GM08714 (cell line): ENCODE measurements around the gene HIVEP1.
"Not testable (repeated sequence)": the region's sequence is repeated elsewhere in the genome, so short reads cannot be mapped to it uniquely, and the experiment has no call there.

Experiments used
- H3K4me3 ChIP-seq: fragments of 200-500 bp; sonication (Bioruptor generic); 2 replicates; pipeline ENCODE4 v1.5.1; 2014; ENCODE audit warnings: mild to moderate bottlenecking, low read length, inconsistent platforms
- ZNF274 ChIP-seq: IDR thresholded peaks from 2 replicates; pipeline ENCODE4 v1.6.1; 2012; ENCODE audit warnings: mild to moderate bottlenecking, low read depth, low read length

The HIVEP1 gene

DNA sequence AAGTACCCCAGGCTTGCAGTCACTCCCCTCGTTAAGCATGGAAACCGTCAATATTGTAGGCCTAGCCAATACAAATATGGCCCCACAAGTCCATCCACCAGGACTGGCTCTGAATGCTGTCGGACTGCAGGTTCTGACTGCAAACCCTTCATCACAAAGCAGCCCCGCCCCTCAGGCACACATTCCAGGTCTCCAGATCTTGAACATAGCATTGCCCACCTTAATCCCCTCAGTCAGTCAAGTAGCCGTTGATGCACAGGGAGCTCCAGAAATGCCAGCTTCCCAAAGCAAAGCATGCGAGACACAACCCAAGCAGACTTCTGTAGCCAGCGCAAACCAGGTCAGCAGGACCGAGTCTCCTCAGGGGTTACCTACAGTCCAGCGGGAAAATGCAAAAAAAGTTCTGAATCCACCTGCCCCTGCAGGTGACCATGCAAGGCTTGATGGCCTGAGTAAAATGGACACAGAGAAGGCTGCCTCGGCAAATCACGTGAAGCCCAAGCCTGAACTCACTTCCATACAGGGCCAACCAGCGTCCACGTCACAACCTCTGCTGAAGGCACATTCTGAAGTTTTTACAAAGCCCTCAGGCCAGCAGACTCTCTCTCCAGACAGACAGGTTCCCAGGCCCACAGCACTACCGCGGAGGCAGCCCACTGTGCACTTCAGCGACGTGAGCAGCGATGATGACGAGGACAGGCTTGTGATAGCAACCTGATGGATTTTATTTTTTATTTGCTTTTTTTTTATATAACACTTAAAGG, 151.8 kb downstream of the HIVEP1 start:
- TF ChIP-seq ZNF274 = no peak
- H3K4me3 ChIP-seq = no peak overlapping the region

DNA sequence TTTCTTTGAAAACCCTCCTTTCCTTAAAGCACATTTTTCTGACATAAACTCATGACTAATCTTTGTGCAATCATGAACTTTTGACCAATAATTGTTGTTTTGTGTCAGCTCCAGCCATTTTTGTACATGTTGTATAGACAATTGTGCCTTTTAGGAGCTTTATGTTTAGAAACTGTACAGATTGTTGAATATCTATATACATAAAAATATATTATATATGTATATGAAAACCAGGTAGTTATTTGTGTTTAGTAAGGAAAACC, 152.3 kb downstream of the HIVEP1 start:
- no peak for TF ChIP-seq ZNF274
- no peak overlapping the region for H3K4me3 ChIP-seq

DNA sequence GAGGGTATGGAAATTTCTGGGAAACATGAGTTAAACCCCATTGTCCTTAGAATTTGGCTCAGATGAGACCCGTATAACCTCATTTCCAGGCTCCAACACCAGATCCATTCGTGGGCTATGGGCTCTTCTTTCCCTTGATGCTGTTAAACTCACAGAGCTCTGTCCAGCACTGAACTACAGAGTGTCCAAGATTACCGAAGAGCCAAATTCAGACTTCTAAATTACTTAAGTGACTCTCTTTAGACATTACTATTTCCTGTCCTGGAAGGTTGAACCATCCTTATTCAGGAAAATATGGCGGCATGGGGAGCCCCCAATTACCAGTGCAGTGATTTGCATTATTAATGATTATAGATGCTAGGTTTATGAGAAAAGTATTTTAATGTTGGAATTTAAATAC, 153.2 kb downstream of the HIVEP1 start:
- no peak overlapping the region for H3K4me3 ChIP-seq
- TF ChIP-seq ZNF274 = no peak

DNA sequence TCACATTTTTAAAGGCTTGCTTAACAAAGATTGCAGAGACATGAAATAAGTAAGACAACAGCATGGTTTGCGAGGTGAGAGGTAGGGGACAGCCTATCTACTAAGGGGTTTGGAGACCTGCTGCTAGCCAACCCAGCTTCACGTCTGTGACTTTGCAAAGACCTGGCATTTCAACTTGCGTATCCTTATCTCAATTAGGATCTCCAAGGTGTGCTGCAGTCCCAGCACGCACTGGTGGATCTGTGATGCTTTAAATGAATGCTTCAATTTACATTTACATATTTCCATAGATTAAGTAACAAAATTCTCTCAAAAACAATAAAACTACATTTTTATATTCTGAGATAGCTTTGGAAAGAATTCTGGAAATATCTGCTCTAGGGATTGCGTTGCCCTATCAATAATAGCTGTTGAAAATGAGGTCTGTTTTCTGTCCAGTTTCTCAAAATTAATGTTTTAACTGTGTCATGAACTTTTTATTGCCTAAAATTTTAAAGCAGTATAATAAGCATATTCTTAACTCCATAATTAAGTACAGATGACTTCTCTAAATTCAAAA, 153.7 kb downstream of the HIVEP1 start:
- TF ChIP-seq ZNF274 = no peak

DNA sequence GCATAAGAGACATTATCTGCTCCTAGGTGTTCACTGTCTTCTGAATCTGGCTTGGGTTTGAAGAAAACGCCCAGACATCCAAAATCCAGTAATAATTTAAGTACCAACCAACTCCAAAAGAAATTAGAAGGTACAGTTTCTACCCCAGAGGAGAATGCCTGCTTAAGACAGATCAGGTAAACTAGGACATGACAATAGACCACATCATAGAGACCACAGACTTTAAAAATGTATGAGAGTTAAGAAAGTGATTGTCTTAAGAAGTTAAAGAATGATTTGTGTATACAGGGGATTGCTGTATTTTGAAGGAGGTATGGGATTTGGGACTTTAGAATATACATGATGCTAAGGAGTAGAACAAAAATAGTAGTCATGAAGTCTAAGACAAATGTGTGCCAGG, 157.3 kb downstream of the HIVEP1 start:
- TF ChIP-seq ZNF274 = no peak
- H3K4me3 ChIP-seq = no peak overlapping the region

More for the DNA sequence above, 153.7 kb downstream of the HIVEP1 start:
- H3K4me3 ChIP-seq = no peak overlapping the region

DNA sequence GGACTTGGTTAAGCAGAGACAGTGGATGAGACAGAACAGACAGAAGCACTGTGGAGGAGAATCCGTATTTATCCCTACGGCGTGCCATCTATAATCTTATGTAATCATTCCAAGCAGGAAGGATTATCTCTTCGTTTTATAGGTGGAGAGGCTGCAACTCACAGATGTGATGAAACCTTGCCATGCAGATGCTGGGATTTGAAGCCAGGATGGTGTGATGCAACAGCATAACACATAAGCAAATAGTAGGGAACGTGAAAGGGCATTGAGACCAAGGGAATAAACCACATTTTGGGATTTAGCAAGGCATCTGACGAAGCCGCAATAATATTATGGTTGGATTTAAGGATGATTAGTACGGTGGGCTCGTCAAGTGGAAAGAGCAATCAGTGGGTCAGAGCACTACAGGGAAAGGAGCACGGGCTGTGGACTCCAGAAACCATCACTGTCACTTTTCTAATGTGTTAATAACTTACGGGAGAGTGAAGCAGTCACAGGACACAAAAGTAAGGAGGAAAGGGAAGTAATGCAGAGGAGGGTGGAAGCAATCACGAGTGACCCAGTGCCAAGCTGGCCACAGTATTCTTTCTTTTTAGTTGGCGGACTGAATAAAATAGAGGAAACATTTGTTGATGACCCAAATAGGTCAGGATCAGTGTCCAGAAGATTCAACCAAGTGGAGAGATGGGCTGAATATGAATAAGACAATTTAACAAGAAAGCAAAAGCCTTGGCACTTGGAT, 158.4 kb downstream of the HIVEP1 start:
- no peak overlapping the region for H3K4me3 ChIP-seq
- no peak for TF ChIP-seq ZNF274

DNA sequence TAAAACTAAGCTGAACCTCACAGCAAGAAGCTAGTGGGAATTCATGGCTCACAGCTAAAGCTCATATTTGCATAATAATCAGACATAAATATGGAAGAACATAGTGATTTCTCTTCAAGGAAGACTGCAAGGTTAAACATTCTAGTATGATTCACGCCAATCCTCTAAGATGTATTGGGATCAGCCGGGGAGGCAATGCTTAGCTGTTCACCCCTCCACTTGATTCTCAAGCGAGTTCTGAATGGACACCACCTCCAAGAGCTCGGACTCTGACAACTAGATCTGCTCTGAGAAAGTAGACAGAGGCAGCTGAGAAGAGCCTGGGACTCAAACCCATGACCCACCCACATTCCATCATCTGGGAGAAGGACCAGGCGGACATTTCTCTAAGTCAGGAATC, 159.6 kb downstream of the HIVEP1 start:
- no peak for TF ChIP-seq ZNF274
- H3K4me3 ChIP-seq = no peak overlapping the region

DNA sequence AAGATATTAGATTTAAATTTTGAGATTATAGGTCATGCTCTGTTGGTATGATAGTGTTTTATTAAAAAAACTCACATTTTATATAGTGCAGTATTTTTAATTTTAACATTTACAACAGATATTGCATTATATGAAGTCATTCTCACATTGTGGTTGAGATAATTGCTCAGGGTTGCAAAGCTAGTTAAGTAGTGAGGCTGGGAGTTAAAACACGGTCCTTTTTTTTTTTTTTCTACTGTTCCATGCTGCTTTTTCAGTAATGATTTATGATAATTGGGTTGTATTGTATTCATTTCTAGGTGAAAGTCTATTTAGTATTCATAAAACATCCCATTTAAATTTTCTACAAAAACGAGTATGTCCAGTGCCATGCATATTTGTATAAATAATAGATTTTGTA, 160.5 kb downstream of the HIVEP1 start:
- no peak for TF ChIP-seq ZNF274
- H3K4me3 ChIP-seq = no peak overlapping the region

DNA sequence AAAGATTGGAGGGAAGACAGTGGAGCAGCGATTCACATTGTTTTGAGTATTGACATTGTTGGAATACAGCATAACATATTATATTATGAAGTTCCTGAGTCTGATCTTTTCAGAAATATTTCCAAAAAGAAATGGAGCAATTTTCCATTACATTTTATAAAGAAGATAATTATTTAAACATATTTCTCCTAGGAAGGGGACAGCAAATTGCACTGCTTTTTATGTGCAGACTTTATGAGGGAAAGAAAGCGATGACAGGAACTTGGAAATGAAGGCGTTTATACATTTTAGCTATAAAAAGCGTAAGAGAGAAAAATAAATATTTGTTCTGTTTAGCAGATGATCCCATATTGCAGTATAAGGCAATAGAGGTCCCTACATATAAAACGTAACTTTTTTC, 161.1 kb downstream of the HIVEP1 start:
- H3K4me3 ChIP-seq = no peak overlapping the region
- TF ChIP-seq ZNF274 = no peak

DNA sequence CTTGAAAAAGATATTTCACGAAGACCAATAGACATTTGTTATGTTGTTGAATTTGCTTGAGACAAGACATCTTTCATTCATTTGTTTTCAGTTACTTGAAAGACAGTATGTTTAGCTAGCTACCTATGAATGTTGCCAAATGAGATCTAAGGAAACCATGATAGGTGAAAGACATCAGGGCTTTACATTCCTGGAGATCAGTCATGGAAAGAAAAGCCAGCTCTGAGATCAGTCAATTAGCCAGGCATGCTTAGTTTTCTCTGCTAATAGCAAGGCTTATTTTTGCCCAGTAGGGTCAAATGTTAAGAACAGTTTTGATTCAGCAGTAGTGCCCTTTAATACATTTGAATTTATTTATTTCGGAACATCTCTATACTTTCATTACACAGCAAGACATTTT, 161.5 kb downstream of the HIVEP1 start:
- no peak for TF ChIP-seq ZNF274

DNA sequence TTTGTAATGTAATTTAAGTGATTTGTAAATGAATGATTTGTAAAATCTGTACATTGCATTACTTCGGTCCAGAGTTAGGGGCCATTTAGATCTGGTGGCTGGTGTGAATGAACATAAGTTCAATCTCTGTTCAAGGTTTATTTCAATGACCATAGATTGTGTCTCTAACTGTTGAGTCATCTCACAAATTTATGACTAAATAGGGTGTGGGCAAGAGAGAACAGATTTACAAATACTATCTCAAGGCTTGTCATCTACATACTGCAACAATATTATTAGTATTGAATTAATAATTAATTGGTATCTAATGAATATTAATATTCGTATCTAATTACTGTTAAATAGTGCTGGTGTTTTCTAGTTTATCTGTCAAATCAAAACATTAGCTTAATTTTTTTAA, 162.8 kb downstream of the HIVEP1 start:
- no peak overlapping the region for H3K4me3 ChIP-seq
- no peak for TF ChIP-seq ZNF274

More for the DNA sequence above, 161.5 kb downstream of the HIVEP1 start:
- H3K4me3 ChIP-seq = no peak overlapping the region

DNA sequence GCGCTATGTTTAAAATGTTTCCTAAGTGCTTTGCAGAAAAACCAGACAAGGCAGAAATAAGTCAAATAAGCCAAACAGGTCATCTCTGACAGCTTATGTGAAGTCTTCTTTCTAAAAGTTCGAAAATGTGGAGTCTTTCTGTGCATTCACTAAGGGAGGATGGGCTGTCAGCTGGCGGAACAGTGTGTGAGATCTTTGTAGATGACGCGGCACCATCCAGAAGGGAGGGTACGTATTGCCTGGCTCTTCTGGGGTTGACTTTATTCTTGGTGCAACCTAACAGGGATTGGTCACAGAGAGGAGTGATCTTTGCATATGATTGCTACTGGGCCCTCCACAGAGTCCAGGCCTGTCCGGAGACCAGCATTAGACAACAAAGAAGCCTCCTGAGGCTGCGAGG, 163.5 kb downstream of the HIVEP1 start:
- no peak overlapping the region for H3K4me3 ChIP-seq
- TF ChIP-seq ZNF274 = no peak

DNA sequence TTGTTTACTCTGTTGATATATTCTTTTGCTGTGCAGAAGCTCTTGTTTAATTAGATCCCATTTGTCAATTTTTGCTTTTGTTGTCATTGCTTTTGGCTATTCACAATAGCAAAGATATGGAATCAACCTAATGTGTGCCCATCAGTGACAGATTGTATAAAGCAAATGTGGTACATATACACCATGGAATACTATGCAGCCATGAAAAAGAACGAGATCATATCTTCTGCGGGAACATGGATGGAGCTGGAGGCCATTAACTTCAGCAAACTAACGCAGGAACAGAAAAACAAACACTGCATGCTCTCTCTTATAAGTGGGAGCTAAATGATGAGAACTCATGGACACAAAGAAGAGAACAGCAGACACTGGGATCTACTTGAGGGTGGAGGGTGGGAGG, 164.7 kb downstream of the HIVEP1 start:
- H3K4me3 ChIP-seq = not testable (repeated sequence)

DNA sequence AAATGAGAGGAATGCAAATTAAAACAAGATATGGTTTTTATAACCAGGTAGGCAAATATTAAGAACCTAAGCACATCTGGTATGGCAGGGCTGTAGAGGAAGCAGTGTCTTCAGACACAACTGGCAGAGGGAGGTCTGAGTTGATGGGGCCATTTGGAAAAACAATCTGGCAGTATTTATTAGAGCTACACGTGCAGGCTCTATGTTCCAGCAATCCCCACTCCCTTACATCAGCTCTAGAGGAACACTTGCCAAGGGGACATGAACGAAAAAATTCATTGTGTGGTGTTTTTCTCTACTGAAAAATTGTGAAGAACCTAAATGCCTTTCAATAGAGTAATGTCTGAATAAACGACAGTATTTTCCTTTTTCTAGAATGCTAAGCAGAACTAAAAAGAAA, 166.4 kb downstream of the HIVEP1 start:
- no peak for TF ChIP-seq ZNF274
- H3K4me3 ChIP-seq = no peak overlapping the region

DNA sequence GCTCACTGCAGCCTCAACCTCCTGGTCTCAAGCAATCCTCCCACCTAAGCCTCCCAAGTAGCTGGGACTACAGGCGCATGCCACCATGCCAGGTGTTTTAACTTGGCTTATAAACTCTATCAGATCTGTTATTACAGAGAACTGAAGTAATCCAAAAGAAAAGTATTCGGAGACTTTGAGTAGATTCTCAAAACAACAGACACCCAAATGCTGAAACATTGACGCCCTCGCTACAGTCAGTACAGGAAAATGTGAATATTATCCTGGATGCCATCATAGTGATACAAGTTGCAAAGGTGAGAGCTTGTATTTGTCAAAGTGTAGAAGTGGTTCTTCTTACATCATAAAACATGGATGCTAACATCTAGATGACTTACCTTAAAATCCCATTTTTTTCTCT, 169.4 kb downstream of the HIVEP1 start:
- no peak overlapping the region for H3K4me3 ChIP-seq
- TF ChIP-seq ZNF274 = no peak

DNA sequence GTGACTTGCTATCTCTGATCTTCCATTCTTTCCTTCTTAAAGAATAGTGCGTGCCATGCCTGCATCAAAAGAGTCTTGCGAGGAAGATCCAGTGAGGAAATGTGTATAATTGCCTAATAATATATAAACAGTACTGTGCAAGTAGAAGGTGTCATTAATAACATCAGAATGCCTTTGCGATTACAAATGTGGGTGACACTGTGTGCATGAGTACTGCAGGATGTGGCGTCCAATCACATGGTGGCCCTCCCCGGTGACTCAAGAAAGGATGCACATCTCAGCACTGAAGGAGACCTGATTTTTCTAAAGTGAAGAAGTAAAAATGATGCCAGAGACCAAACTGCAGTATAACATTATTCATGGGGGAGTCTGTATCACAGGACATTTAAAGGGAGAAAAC, 170.6 kb downstream of the HIVEP1 start:
- no peak overlapping the region for H3K4me3 ChIP-seq
- TF ChIP-seq ZNF274 = no peak
